NCI-H1105 treated with DMSO at 0.1 percent for 48 hours (cell line): ENCODE data around the gene FBH1.
A peak's percentile ranks its signal among the peaks of the same experiment; 100 is the strongest.
"Not testable (repeated sequence)": the region's sequence is repeated elsewhere in the genome, so short reads cannot be mapped to it uniquely, and the experiment has no call there.

ENCODE experiments used
- DNase-seq: peaks from one replicate; lab custom pipeline; 2025; lab: John Stamatoyannopoulos, UW

Gene FBH1

GRCh38 chr10:5942001-5942400 lies 52.0 kb downstream of the FBH1 start:
- no peak for DNase-seq

DNA sequence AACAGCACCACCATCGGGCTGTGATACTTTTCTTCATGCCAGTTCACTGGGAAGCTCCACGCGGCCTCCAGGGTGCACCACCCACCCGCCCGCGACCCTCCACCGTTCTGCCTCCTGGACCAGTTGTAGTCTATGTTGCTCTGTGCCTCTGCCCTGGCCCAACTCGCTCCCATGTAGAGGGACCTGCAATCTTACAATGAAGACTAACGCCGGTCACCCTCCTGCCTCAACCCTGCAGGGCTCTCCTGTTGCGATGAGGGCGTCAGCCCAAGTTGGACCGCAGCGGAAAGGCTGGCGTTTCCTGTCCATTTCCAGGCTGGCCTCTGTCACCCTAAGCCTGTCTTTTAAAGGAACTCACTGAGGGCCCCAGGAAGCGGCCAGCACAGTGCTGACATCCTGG lies 52.4 kb downstream of the FBH1 start:
- no peak for DNase-seq

- DNase-seq = peak; percentile 39
These were observed 53.5 kb downstream of the FBH1 start for GRCh38 chr10:5943536-5943935.

- no peak for DNase-seq
These were observed 54.5 kb downstream of the FBH1 start for GRCh38 chr10:5944389-5945189.

DNA sequence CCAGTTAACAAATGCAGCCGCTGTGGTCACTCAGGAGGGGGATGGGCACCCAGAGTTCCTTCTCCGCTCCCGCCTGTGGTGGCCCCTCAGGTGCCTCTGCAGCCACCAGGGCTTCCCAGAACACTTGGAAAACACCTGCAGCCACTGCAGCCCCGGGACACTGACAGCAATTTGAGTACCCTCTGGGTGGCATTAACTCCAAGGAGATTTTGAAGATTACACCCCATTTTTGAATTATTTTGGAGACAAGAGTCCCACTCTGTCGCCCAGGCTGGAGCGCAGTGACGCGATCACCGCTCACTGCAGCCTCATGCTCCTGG lies 55.1 kb downstream of the FBH1 start:
- no peak for DNase-seq

GRCh38 chr10:5945561-5946418 lies 55.7 kb downstream of the FBH1 start:
- DNase-seq = no peak

GRCh38 chr10:5946419-5946775 lies 56.4 kb downstream of the FBH1 start:
- not testable (repeated sequence) for DNase-seq

GRCh38 chr10:5946786-5947185 lies 56.7 kb downstream of the FBH1 start:
- DNase-seq = no peak

- no peak for DNase-seq
These were observed 57.6 kb downstream of the FBH1 start for GRCh38 chr10:5947471-5948207.

DNA sequence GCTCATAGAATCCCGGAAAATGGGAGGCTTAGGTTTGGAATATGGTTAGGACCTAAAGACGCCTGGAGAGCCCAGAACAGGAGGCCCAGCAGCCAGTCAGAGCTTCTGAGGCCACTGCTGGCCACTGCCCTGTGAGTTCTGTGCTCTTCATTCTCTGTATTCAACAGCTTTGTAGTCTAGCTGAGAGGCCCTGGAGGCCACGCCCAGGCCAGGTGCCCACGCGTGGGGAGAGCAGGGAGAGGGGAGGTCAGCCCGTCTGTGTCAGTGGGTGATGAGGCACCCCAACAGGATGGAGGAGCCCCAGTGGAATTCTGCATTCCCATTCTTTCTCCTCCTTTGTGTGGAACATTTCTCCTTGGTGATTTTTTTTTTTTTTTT lies 58.2 kb downstream of the FBH1 start:
- no peak for DNase-seq

- DNase-seq = no peak
These were observed 59.1 kb downstream of the FBH1 start for GRCh38 chr10:5949009-5949759.

DNA sequence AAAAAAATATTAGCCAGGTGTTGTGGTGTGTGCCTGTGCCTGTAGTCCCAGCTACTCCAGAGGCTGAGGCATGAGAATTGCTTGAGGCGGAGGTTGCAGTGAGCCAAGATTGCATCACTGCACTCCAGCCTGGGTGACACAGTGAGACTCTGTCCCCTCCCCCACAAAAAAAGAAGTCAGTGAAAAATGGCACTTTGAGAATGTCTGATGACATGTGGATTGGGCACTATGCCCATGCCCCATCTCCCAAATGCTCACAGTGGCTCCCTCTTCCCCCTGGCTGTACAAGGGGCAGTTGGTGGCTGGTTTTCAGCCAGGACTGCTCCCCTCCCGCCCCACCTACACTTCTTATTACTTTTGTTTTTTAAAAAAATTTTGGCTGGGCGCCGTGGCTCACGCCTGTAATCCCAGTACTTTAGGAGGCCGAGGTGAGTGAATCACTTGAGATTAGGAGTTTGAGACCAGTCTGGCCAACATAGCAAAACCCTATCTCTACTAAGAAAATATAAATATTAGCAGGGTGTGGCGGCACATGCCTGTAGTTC lies 61.2 kb downstream of the FBH1 start:
- no peak for DNase-seq

DNA sequence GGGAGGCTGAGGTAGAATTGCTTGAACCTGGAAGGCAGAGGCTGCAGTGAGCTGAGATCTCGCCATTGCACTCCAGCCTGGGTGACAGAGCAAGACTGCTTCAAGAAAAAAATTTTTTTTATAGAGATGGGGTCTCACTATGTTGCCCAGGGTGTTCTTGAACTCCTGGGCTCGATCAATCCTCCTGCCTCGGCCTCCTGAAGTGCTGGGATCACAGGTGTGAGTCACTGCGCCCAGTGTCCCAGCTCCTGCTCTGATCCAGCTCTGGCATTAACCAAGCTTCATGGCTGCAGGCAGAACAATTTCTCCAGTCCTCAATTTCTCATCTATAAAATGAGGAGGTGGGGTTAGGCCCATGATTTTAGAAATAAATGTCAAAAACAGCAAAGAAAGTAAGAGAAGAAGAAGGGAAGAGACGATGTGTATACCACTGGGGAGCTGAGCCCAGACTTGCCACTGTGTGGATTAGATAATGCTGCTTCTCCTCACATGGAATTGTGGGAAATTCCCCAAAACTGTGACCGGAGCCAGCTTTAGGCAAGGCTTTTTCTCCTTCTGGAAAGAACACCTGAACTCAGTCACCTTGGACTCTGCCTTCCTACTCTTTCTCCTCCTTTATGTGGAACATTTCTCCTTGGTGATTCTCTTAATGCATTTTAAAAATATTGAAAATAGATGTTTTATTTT lies 61.8 kb downstream of the FBH1 start:
- DNase-seq = no peak

GRCh38 chr10:5952731-5953385 lies 62.8 kb downstream of the FBH1 start:
- DNase-seq = no peak

- no peak for DNase-seq
These were observed 63.6 kb downstream of the FBH1 start for GRCh38 chr10:5953676-5954075.

DNA sequence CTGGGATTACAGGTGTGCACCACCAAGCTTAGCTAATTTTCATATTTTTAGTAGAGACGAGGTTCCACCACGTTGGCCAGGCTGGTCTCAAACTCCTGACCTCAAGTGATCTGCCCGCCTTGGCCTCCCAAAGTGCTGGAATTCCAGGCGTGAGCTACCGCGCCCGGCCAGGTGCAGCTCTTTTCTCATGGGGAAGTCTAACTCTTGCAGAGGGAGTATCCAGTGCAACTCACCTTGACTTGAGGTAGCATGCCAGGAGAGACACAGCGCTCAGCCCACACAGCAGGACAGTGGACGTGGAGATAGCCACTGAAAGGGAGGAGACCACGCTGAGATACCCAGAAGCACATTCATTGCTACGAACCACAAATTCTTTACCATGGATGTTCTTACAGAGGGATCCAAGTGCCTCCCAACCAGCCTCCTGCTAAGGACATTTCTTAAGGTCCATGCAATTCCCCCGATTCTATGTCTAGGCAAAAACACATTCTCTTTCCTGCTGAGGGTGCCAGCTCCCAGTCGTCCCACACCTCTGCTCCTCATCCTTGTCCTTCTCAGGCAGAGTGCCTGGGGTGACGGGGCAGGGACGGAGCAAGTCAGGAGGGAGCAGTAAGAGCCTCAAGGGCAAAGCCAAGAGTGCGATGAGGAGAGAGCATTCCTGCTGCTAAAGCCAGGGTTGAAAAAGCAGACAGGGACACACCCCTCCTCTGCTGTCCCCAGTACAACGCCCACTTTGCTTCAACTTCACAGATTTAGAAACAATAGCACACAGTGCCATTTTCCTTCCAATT lies 66.3 kb downstream of the FBH1 start:
- DNase-seq = no peak

DNA sequence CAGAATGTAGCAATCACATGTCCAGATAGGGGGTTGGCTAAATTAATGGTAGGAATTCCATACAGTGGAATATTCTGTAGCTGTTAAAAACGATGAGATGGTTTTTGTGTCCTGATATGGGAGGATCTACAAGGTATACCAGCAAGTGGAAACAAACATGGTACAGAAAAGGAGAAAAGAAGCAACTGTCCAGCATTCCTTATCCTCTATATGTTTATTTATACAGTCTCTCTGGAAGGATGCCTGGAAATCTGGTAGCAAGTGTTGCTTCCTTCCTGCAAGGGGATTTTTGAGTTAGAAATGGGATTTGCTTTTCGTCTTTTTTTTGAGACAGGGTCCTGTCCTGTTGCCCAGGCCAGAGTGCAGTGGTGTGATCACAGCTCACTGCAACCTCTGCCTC lies 68.0 kb downstream of the FBH1 start:
- DNase-seq = no peak

DNA sequence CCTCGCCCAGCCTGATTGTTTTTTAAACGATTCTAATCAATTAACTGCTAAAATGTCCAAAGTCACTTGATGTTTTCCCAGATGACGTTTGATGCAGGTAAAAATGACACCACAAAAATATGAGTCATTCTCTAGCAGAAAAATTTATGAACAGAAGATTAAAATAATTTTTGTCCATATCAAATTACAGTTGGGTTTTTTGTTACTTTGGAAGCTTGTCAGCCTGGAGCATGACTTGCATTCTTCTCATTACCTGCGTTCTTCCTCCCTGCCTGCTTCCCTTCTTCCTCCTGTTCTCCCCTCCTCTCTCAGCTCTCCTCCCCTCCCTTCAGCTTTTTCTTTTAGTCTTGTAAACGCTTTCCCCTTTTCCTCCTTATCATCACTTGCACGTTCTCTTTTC lies 68.6 kb downstream of the FBH1 start:
- no peak for DNase-seq

- DNase-seq = no peak
These were observed 69.1 kb downstream of the FBH1 start for GRCh38 chr10:5959142-5959541.

DNA sequence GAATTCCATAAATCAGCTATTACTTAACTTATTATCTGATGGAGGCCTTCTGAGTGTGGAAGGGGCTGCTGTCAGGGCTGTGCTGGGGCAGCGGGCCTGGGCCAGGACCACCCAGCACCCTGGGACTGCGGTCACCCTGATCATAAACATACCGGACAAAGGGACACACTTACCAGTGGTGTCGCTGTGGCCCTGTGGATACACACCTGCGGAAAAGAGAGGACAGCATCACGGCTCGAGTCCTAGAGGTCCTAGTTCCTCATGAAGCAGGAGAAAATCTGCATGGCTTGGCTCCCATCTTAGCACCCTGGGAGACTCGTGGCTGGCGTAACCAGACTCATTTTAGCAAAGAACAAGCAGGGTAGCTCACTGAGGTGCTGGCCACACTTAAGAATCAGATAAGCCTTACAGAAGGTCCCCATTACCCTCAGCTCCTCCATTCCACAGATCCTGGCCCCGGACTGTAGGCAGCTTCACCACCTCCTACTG lies 69.6 kb downstream of the FBH1 start:
- DNase-seq = no peak
